ENCODE measurements around the gene BID. TPM values are rescaled to one million over a fixed set of nuclear protein-coding genes. Genes with fewer than 3 reads are reported as not detected.

The BID gene
- total RNA-seq, 2 experiments from 2014 or later = 16.3 to 19.9 TPM

- Mint-ChIP-seq H3K4me1 (ENCODE audit: low read depth) (no peaks in the 10 kb centered on the region), H3K4me3 (no peak overlapping the region), H3K9me3 (no peaks in the 10 kb centered on the region), H3K27me3 (no peaks in the 10 kb centered on the region), H3K36me3 (ENCODE audit: low read depth) (peaks cover 3% of the 10 kb centered on the region), H3K27ac (no peak overlapping the region)
- no peak for TF ChIP-seq CTCF (IDR thresholded peaks at IDR 0.05)
- DNase-seq (no peak), ATAC-seq (no peak)
- intact Hi-C loops (cut with micrococcal nuclease) = no loop called here
- POLR2A ChIA-PET = no interaction called here
- CTCF ChIA-PET = no interaction called here
These were observed 57.7 kb downstream of the BID start for GRCh38 chr22:17716529-17716928.

- intact Hi-C loops (cut with micrococcal nuclease) = no loop called here
- CTCF ChIA-PET = no interaction called here
- DNase-seq = no peak
- TF ChIP-seq CTCF (IDR thresholded peaks at IDR 0.05) = no peak
- H3K36me3 Mint-ChIP-seq (ENCODE audit: low read depth) = peaks cover 9% of the 10 kb centered on the region
- no peaks in the 10 kb centered on the region for H3K9me3 Mint-ChIP-seq
- ATAC-seq = no peak
- no peaks in the 10 kb centered on the region for H3K4me1 Mint-ChIP-seq (ENCODE audit: low read depth)
- H3K27ac Mint-ChIP-seq = no peak overlapping the region
- POLR2A ChIA-PET = interaction anchor here (0.7 kb wide), 1 partner anchor 123 kb away, joined by 3 read pairs; no protein-coding TSS in a partner anchor
- H3K27me3 Mint-ChIP-seq = no peaks in the 10 kb centered on the region
- no peak overlapping the region for H3K4me3 Mint-ChIP-seq
These were observed 61.8 kb downstream of the BID start for GRCh38 chr22:17712441-17712840.

GRCh38 chr22:17710023-17710422 is 64.2 kb downstream of the BID start:
- ChIA-PET POLR2A (interaction anchor here (0.7 kb wide), 1 partner anchor 132 kb away, joined by 3 read pairs; no protein-coding TSS in a partner anchor), CTCF (no interaction called here)
- no peak overlapping the region for H3K27ac Mint-ChIP-seq
- no peak for TF ChIP-seq CTCF (IDR thresholded peaks at IDR 0.05)
- peaks cover 18% of the 10 kb centered on the region for H3K36me3 Mint-ChIP-seq (ENCODE audit: low read depth)
- no peaks in the 10 kb centered on the region for H3K27me3 Mint-ChIP-seq
- ATAC-seq (no peak), DNase-seq (no peak)
- no peaks in the 10 kb centered on the region for H3K9me3 Mint-ChIP-seq
- H3K4me3 Mint-ChIP-seq = no peak overlapping the region
- H3K4me1 Mint-ChIP-seq (ENCODE audit: low read depth) = peaks cover 18% of the 10 kb centered on the region
- intact Hi-C loops (cut with micrococcal nuclease) = no loop called here

GRCh38 chr22:17707526-17707925 is 66.7 kb downstream of the BID start:
- Mint-ChIP-seq H3K27me3 (no peaks in the 10 kb centered on the region), H3K9me3 (no peaks in the 10 kb centered on the region), H3K27ac (no peak overlapping the region), H3K4me1 (ENCODE audit: low read depth) (peaks cover 19% of the 10 kb centered on the region), H3K4me3 (no peak overlapping the region), H3K36me3 (ENCODE audit: low read depth) (peaks cover 26% of the 10 kb centered on the region)
- ATAC-seq (no peak), DNase-seq (no peak)
- POLR2A ChIA-PET = no interaction called here
- intact Hi-C loops (cut with micrococcal nuclease) = loop anchor here (5.0 kb wide), 1 partner anchor 70 kb away; the partner anchor contains the start of gene BCL2L13
- CTCF ChIA-PET = interaction anchor here (0.8 to 1.5 kb wide), 2 partner anchors 28 to 34 kb away, joined by 3 read pairs; no protein-coding TSS in a partner anchor
- no peak for TF ChIP-seq CTCF (IDR thresholded peaks at IDR 0.05)

- ChIA-PET POLR2A (no interaction called here), CTCF (interaction anchor here (0.8 to 1.5 kb wide), 2 partner anchors 28 to 34 kb away, joined by 3 read pairs; no protein-coding TSS in a partner anchor)
- DNase-seq (no peak), ATAC-seq (no peak)
- no peaks in the 10 kb centered on the region for H3K27me3 Mint-ChIP-seq
- no peak overlapping the region for H3K4me3 Mint-ChIP-seq
- H3K9me3 Mint-ChIP-seq = no peaks in the 10 kb centered on the region
- H3K4me1 Mint-ChIP-seq (ENCODE audit: low read depth) = peaks cover 19% of the 10 kb centered on the region
- TF ChIP-seq CTCF (IDR thresholded peaks at IDR 0.05) = no peak
- H3K27ac Mint-ChIP-seq = peak overlapping the region; percentile 28
- peaks cover 26% of the 10 kb centered on the region for H3K36me3 Mint-ChIP-seq (ENCODE audit: low read depth)
- intact Hi-C loops (cut with micrococcal nuclease) = loop anchor here (5.0 kb wide), 1 partner anchor 70 kb away; the partner anchor contains the start of gene BCL2L13
These were observed 67.3 kb downstream of the BID start for GRCh38 chr22:17706947-17707346.
